Measurements from ENCODE around the gene MXRA8.
"Not testable (repeated sequence)": the region's sequence is repeated elsewhere in the genome, so short reads cannot be mapped to it uniquely, and the experiment has no call there.

MXRA8 gene

DNA sequence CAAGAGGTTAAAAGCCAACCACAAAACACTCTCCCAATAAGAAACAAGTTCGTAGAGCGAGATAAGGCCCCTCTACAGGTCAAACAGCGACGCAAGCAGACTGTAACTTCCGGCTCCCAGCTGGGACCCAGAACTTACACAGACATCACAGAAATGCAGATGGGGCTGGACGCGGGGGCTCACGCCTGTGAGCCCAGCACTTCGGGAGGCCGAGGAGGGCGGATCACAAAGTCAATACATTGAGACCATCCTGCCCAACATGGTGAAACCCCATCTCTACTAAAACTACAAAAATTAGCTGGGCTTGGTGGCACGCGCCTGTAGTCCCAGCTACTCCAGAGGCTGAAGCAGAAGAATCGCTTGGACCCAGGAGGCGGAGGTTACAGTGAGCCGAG lies 29.7 kb upstream of the MXRA8 start:
- no peaks in the 10 kb centered on the region for H3K27me3 ChIP-seq (ENCODE audit: low read length)
- peaks cover 28% of the 10 kb centered on the region; the same call in 1 of the 2 replicates for H3K36me3 ChIP-seq (ENCODE audit: low read length)
- no peak for TF ChIP-seq EZH2phosphoT487 (conservative IDR thresholded peaks at IDR 0.05; ENCODE audit: low read length)
- TF ChIP-seq, protein P1, sequence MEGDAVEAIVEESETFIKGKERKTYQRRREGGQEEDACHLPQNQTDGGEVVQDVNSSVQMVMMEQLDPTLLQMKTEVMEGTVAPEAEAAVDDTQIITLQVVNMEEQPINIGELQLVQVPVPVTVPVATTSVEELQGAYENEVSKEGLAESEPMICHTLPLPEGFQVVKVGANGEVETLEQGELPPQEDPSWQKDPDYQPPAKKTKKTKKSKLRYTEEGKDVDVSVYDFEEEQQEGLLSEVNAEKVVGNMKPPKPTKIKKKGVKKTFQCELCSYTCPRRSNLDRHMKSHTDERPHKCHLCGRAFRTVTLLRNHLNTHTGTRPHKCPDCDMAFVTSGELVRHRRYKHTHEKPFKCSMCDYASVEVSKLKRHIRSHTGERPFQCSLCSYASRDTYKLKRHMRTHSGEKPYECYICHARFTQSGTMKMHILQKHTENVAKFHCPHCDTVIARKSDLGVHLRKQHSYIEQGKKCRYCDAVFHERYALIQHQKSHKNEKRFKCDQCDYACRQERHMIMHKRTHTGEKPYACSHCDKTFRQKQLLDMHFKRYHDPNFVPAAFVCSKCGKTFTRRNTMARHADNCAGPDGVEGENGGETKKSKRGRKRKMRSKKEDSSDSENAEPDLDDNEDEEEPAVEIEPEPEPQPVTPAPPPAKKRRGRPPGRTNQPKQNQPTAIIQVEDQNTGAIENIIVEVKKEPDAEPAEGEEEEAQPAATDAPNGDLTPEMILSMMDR (IDR thresholded peaks at IDR 0.05; ENCODE audit: insufficient read depth, low read length, poor library complexity, severe bottlenecking) = no peak

GRCh38 chr1:1387098-1388077 lies 29.0 kb upstream of the MXRA8 start:
- no peaks in the 10 kb centered on the region for H3K9me3 ChIP-seq (ENCODE audit: insufficient read depth, low read length)
- no peaks in the 10 kb centered on the region for H3K27me3 ChIP-seq (ENCODE audit: low read length)
- H3K79me2 ChIP-seq (ENCODE audit: insufficient read depth, low read length) = peaks cover 11% of the 10 kb centered on the region
- H3K4me3 ChIP-seq (ENCODE audit: insufficient read depth, low read length, poor library complexity, severe bottlenecking) = no peak overlapping the region
- peaks cover 24% of the 10 kb centered on the region; the same call in 1 of the 2 replicates for H3K36me3 ChIP-seq (ENCODE audit: low read length)
- TF ChIP-seq, protein P1 (IDR thresholded peaks at IDR 0.05; ENCODE audit: insufficient read depth, low read length, poor library complexity, severe bottlenecking) = no peak
- no peak for TF ChIP-seq EZH2phosphoT487 (conservative IDR thresholded peaks at IDR 0.05; ENCODE audit: low read length)
- no peaks in the 10 kb centered on the region for H3K9me2 ChIP-seq (replicated peaks; ENCODE audit: insufficient read depth, low read length)
- 0 out of 2 replicates have a peak, but pooled peaks cover 6% of the 10 kb centered on the region for H3F3A ChIP-seq (ENCODE audit: insufficient read depth)
- H4K20me1 ChIP-seq (ENCODE audit: low read depth, low read length) = no peaks in the 10 kb centered on the region; the same call in 1 of the 2 replicates
- no peak overlapping the region for H2AFZ ChIP-seq (ENCODE audit: low read depth, low read length, severe bottlenecking)
- no peak overlapping the region for H3K9ac ChIP-seq (ENCODE audit: low read length)
- no peak overlapping the region for H3K27ac ChIP-seq (ENCODE audit: low read depth, low read length)
- no peak overlapping the region for H3K4me2 ChIP-seq (ENCODE audit: low read depth, low read length, poor library complexity, severe bottlenecking)

More for the DNA sequence above, 29.7 kb upstream of the MXRA8 start:
- no peaks in the 10 kb centered on the region for H3K9me3 ChIP-seq (ENCODE audit: insufficient read depth, low read length)
- H3K9me2 ChIP-seq (replicated peaks; ENCODE audit: insufficient read depth, low read length) = no peaks in the 10 kb centered on the region
- no peak overlapping the region for H3K4me3 ChIP-seq (ENCODE audit: insufficient read depth, low read length, poor library complexity, severe bottlenecking)
- no peak overlapping the region for H3K4me2 ChIP-seq (ENCODE audit: low read depth, low read length, poor library complexity, severe bottlenecking)
- no peak overlapping the region for H2AFZ ChIP-seq (ENCODE audit: low read depth, low read length, severe bottlenecking)
- H3K27ac ChIP-seq (ENCODE audit: low read depth, low read length) = no peak overlapping the region
- H3F3A ChIP-seq (ENCODE audit: insufficient read depth) = 0 out of 2 replicates have a peak, but pooled peaks cover 6% of the 10 kb centered on the region
- no peaks in the 10 kb centered on the region; the same call in 1 of the 2 replicates for H4K20me1 ChIP-seq (ENCODE audit: low read depth, low read length)
- H3K9ac ChIP-seq (ENCODE audit: low read length) = no peak overlapping the region
- H3K79me2 ChIP-seq (ENCODE audit: insufficient read depth, low read length) = 0 out of 2 replicates have a peak, but pooled peaks cover 12% of the 10 kb centered on the region

DNA sequence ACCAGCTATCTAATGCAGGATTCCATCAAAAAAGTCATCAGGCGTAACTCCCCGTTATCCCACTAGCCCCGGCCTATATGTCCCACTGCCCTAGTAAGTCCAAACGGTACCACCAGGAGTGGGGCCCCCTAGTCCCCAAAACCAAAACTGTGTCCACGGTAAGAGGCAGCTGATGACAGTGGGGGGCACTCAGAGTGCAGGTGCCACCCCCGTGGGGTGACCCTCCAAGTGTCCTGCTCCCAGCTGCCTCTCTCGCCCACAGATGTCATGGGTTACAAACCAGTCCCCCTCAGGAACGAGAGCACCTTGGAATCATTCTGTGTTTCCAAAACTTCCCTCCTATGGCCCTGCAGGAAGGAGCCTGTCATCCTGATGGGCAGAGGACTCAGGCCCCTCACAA lies 27.6 kb upstream of the MXRA8 start:
- H4K20me1 ChIP-seq (ENCODE audit: low read depth, low read length) = no peaks in the 10 kb centered on the region
- H3K4me3 ChIP-seq (ENCODE audit: insufficient read depth, low read length, poor library complexity, severe bottlenecking) = no peak overlapping the region
- H3K9me2 ChIP-seq (replicated peaks; ENCODE audit: insufficient read depth, low read length) = no peaks in the 10 kb centered on the region
- no peak overlapping the region for H2AFZ ChIP-seq (ENCODE audit: low read depth, low read length, severe bottlenecking)
- TF ChIP-seq EZH2phosphoT487 (conservative IDR thresholded peaks at IDR 0.05; ENCODE audit: low read length) = no peak
- TF ChIP-seq, protein P1 (IDR thresholded peaks at IDR 0.05; ENCODE audit: insufficient read depth, low read length, poor library complexity, severe bottlenecking) = no peak
- H3K79me2 ChIP-seq (ENCODE audit: insufficient read depth, low read length) = peaks cover 14% of the 10 kb centered on the region
- H3K36me3 ChIP-seq (ENCODE audit: low read length) = peaks cover 14% of the 10 kb centered on the region; the same call in 1 of the 2 replicates
- no peak overlapping the region for H3K27ac ChIP-seq (ENCODE audit: low read depth, low read length)
- no peaks in the 10 kb centered on the region for H3K27me3 ChIP-seq (ENCODE audit: low read length)
- 0 out of 2 replicates have a peak, but pooled peaks cover 6% of the 10 kb centered on the region for H3F3A ChIP-seq (ENCODE audit: insufficient read depth)
- no peak overlapping the region for H3K4me2 ChIP-seq (ENCODE audit: low read depth, low read length, poor library complexity, severe bottlenecking)
- H3K9ac ChIP-seq (ENCODE audit: low read length) = no peak overlapping the region
- H3K9me3 ChIP-seq (ENCODE audit: insufficient read depth, low read length) = no peaks in the 10 kb centered on the region

GRCh38 chr1:1385339-1385738 lies 27.0 kb upstream of the MXRA8 start:
- not testable (repeated sequence) for H4K20me1 ChIP-seq (ENCODE audit: low read depth, low read length); H3K4me2 ChIP-seq (ENCODE audit: low read depth, low read length, poor library complexity, severe bottlenecking); H3K9me2 ChIP-seq (replicated peaks; ENCODE audit: insufficient read depth, low read length); H3K27me3 ChIP-seq (ENCODE audit: low read length); H3K9ac ChIP-seq (ENCODE audit: low read length); H3F3A ChIP-seq (ENCODE audit: insufficient read depth); H2AFZ ChIP-seq (ENCODE audit: low read depth, low read length, severe bottlenecking); H3K27ac ChIP-seq (ENCODE audit: low read depth, low read length); H3K4me3 ChIP-seq (ENCODE audit: insufficient read depth, low read length, poor library complexity, severe bottlenecking); H3K36me3 ChIP-seq (ENCODE audit: low read length); H3K9me3 ChIP-seq (ENCODE audit: insufficient read depth, low read length)
- H3K79me2 ChIP-seq (ENCODE audit: insufficient read depth, low read length) = peaks cover 14% of the 10 kb centered on the region
